ENCODE data around the gene CRHR1. TPM values are rescaled to one million over a fixed set of nuclear protein-coding genes. Genes with fewer than 3 reads are reported as not detected.

CRHR1 gene
- total RNA-seq, 6 donors from 2014 or later: not detected

DNA sequence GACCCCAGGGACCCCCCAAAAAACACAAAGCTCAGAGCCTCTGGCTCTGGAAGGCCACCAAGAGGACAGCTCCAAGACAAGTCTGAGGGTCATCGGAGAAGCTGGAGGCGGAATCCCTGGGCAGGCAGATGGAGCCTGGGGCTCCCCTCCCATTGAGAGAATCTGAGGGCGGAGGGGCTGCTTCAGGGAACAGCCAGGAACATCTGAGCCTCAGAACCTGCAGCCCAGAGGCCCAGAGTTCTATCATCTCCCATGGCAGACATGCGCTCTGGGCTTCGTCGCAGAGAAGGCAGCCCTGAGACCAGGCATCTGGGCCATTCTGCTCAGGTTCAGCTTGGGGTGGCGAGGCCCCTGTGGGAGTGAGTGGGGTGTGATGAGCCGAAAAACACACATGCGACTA lies 53.5 kb downstream of the CRHR1 start:
- H3K36me3 ChIP-seq: no peaks in the 10 kb centered on the region
- H3K4me3 ChIP-seq: no peak overlapping the region
- TF ChIP-seq, protein P1, sequence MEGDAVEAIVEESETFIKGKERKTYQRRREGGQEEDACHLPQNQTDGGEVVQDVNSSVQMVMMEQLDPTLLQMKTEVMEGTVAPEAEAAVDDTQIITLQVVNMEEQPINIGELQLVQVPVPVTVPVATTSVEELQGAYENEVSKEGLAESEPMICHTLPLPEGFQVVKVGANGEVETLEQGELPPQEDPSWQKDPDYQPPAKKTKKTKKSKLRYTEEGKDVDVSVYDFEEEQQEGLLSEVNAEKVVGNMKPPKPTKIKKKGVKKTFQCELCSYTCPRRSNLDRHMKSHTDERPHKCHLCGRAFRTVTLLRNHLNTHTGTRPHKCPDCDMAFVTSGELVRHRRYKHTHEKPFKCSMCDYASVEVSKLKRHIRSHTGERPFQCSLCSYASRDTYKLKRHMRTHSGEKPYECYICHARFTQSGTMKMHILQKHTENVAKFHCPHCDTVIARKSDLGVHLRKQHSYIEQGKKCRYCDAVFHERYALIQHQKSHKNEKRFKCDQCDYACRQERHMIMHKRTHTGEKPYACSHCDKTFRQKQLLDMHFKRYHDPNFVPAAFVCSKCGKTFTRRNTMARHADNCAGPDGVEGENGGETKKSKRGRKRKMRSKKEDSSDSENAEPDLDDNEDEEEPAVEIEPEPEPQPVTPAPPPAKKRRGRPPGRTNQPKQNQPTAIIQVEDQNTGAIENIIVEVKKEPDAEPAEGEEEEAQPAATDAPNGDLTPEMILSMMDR (IDR thresholded peaks at IDR 0.05): no peak
- no peak for TF ChIP-seq POLR2A (IDR thresholded peaks at IDR 0.05)
- no peak for TF ChIP-seq EP300 (IDR thresholded peaks at IDR 0.05)
- TF ChIP-seq POLR2AphosphoS5 (IDR thresholded peaks at IDR 0.05): no peak
- H3K9me3 ChIP-seq: no peaks in the 10 kb centered on the region
- ATAC-seq (ENCODE audit: low FRiP score in 2 of 2): no peak
- no peaks in the 10 kb centered on the region for H3K27me3 ChIP-seq
- no peak overlapping the region for H3K27ac ChIP-seq
- no peak for DNase-seq
- 93% methylated on average over 9 of the region's 9 CpGs; no CpG with 5 or more reads in 1 of the 2 donors for WGBS, 2 donors
- no peaks in the 10 kb centered on the region for H3K4me1 ChIP-seq

DNA sequence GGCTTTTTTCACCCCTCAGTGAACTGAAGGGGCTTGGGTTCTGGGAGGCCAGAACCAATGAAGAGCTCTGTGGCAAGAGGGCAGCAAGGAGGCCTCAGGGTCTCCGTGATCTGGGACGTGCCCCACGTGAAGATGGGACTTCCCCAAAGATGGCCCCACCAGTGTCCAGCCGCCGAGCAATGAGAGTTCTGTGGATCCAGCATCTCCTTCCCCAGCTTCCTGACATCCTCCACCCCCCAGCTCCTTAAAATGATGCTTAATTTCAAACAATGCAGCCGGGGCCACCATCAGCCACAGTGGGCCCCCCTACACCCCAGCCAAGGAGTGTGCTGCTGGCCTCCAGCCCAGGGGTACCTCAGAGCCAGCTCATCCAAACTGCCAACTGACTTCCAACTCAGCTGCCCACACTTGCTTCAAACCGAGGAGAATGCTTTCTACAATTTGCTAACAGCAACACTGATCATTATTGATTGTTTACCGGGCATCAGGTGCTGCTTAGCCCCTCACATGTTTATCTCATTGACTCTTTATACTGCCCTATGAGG lies 54.7 kb downstream of the CRHR1 start:
- 76 to 81% methylated on average over 8 of the region's 8 CpGs for WGBS, 2 donors
- no peaks in the 10 kb centered on the region for H3K9me3 ChIP-seq
- no peak overlapping the region for H3K27ac ChIP-seq
- no peak for TF ChIP-seq POLR2A (IDR thresholded peaks at IDR 0.05)
- no peak overlapping the region for H3K4me3 ChIP-seq
- H3K4me1 ChIP-seq: no peaks in the 10 kb centered on the region
- no peaks in the 10 kb centered on the region for H3K36me3 ChIP-seq
- DNase-seq (no peak), ATAC-seq (ENCODE audit: low FRiP score in 2 of 2) (no peak)
- H3K27me3 ChIP-seq: no peaks in the 10 kb centered on the region

DNA sequence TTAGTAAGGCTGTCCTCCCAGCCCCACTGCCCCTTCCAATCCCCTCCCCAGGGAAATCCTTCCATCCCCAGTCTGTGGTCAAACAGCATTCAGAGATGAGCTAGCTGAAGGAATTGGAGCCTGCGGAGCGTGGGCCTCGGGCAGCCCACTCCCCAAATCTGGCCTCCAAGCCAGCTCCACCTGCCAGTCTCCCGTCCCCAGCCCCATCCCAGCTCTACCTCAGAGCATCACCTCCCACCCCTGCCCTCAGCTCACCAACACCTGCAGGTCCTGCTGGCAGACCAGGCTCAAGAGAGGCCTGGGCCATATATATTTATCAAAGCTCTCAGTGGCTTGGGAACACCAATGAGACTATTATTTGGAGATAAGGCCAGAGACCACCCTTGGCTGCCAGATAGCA lies 55.3 kb downstream of the CRHR1 start:
- ATAC-seq (ENCODE audit: low FRiP score in 2 of 2) (no peak), DNase-seq (no peak)
- Histone ChIP-seq H3K27me3 (no peaks in the 10 kb centered on the region), H3K4me3 (no peak overlapping the region), H3K9me3 (no peaks in the 10 kb centered on the region), H3K4me1 (no peaks in the 10 kb centered on the region), H3K27ac (no peak overlapping the region), H3K36me3 (no peaks in the 10 kb centered on the region)
- TF ChIP-seq EP300 (IDR thresholded peaks at IDR 0.05): no peak
- no peak for TF ChIP-seq POLR2AphosphoS5 (IDR thresholded peaks at IDR 0.05)
- TF ChIP-seq, protein P1 (IDR thresholded peaks at IDR 0.05): no peak
- no peak for TF ChIP-seq POLR2A (IDR thresholded peaks at IDR 0.05)
- 74 to 78% methylated on average over 3 to 4 of the region's 4 CpGs for WGBS, 2 donors

DNA sequence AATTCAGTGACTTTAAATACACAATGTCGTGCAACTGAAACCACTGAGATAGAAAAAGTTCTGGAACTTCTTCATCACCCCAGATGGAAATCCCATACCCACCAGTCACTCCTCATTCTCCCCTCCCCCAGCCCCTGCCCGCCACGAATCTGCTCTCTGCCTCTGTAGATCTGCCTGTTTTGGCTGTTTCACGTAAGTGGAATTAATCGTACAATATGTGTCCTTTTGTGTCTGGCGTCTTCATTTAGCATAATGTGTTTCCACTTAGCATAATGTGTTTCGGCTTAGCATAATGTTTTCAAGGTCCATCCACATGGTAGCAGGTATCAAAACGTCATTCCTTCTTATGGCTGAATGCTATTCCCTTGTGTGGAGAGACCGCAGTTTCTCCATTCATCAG lies 57.1 kb downstream of the CRHR1 start:
- no peaks in the 10 kb centered on the region for H3K4me1 ChIP-seq
- ATAC-seq (ENCODE audit: low FRiP score in 2 of 2) (no peak), DNase-seq (no peak)
- no peaks in the 10 kb centered on the region for H3K36me3 ChIP-seq
- WGBS, 2 donors: 81 to 85% methylated on average over 9 of the region's 9 CpGs
- H3K27ac ChIP-seq: no peak overlapping the region
- H3K9me3 ChIP-seq: no peaks in the 10 kb centered on the region
- no peak for TF ChIP-seq POLR2AphosphoS5 (IDR thresholded peaks at IDR 0.05)
- TF ChIP-seq, protein P1 (IDR thresholded peaks at IDR 0.05): no peak
- TF ChIP-seq EP300 (IDR thresholded peaks at IDR 0.05): no peak
- no peak for TF ChIP-seq POLR2A (IDR thresholded peaks at IDR 0.05)
- no peaks in the 10 kb centered on the region for H3K27me3 ChIP-seq
- H3K4me3 ChIP-seq: no peak overlapping the region

DNA sequence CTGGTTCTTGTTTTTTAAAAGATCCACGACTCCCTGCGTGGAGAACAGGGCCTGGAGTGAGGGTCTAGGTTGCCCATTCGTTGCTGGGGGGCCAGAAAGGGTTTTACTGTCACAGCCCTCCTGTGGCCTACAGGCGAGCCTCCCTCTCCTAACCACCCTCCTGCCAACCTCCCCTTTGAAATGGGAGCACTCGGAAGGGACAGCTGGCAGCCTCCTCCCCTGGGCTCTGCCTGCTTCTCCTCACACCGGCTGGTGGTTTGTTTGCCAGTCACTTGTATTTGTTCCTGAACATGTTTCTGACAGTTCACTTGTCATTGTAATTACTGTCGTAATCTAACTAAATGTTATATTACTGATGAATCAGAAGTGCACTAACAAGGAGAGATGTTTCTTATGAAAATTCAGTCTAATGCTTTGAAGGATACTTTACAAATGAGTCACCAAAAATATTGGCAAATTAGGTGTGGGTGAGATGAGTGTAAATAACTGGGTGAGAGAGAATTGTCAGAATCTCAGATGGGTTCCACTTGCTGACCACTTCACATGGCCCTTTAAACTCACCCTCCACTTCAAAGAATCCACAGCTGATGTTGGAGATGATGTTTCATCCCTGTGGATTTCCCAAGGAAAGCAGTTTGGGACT lies 57.9 kb downstream of the CRHR1 start:
- Histone ChIP-seq H3K27ac (no peak overlapping the region), H3K27me3 (no peaks in the 10 kb centered on the region), H3K9me3 (no peaks in the 10 kb centered on the region), H3K4me1 (no peaks in the 10 kb centered on the region), H3K4me3 (no peak overlapping the region), H3K36me3 (no peaks in the 10 kb centered on the region)
- 43 to 54% methylated on average over 7 of the region's 7 CpGs for WGBS, 2 donors
- ATAC-seq (ENCODE audit: low FRiP score in 2 of 2): no peak
- DNase-seq: no peak
- TF ChIP-seq POLR2A (IDR thresholded peaks at IDR 0.05) (no peak), POLR2AphosphoS5 (IDR thresholded peaks at IDR 0.05) (no peak), EP300 (IDR thresholded peaks at IDR 0.05) (no peak)
- TF ChIP-seq, protein P1 (IDR thresholded peaks at IDR 0.05): no peak

Data from upper lobe of left lung (tissue), 6 donors.